HepG2 (cell line): ENCODE data around the gene SYMPK. TPM values are rescaled to one million over a fixed set of nuclear protein-coding genes. Genes with fewer than 3 reads are reported as not detected.

Source experiments
- ARID3A ChIP-seq: IDR thresholded peaks from 2 replicates; pipeline ENCODE4 v1.6.1; 2012; ENCODE audit warnings: low read depth, low read length, improper control_type of control experiment
- CREBL2 ChIP-seq: sonication (generic); formaldehyde crosslinking; IDR thresholded peaks from 2 replicates; pipeline ENCODE4 v1.8.1; 2023; ENCODE audit warnings: missing genetic modification reagents, mild to moderate bottlenecking, borderline replicate concordance
- DNMT1 ChIP-seq: sonication (generic); formaldehyde crosslinking; IDR thresholded peaks from 2 replicates; pipeline ENCODE4 v1.5.1; 2020; ENCODE audit warnings: mild to moderate bottlenecking, missing genetic modification reagents
- E2F1 ChIP-seq: sonication (generic); formaldehyde crosslinking; IDR thresholded peaks from 2 replicates; pipeline ENCODE4 v1.5.0; 2020; ENCODE audit warnings: missing genetic modification reagents
- E2F5 ChIP-seq: sonication (generic); formaldehyde crosslinking; conservative IDR thresholded peaks from 2 replicates; pipeline ENCODE4 v1.4.0; 2020; ENCODE audit warnings: missing genetic modification reagents
- HINFP ChIP-seq: sonication (generic); formaldehyde crosslinking; IDR thresholded peaks from 2 replicates; pipeline ENCODE4 v1.4.0; 2020; ENCODE audit warnings: low read depth, mild to moderate bottlenecking, missing genetic modification reagents
- HOXD1 ChIP-seq: sonication (generic); formaldehyde crosslinking; IDR thresholded peaks from 2 replicates; pipeline ENCODE4 v1.5.0; 2020; ENCODE audit warnings: missing genetic modification reagents
- IRF9 ChIP-seq: sonication (generic); formaldehyde crosslinking; IDR thresholded peaks from 2 replicates; pipeline ENCODE4 v1.8.0; 2022; ENCODE audit warnings: missing genetic modification reagents, mild to moderate bottlenecking, borderline replicate concordance
- KAT2B ChIP-seq: fragments of 150-350 bp; IDR thresholded peaks from 2 replicates; pipeline ENCODE4 v1.6.1; 2014; ENCODE audit warnings: low read depth, low read length, borderline replicate concordance
- MXD4 ChIP-seq: IDR thresholded peaks from 2 replicates; pipeline ENCODE4 v1.6.1; 2016; ENCODE audit warnings: mild to moderate bottlenecking, missing biosample characterization, missing genetic modification reagents
- NCOR1 ChIP-seq: fragments of 200-600 bp; sonication (generic); IDR thresholded peaks from 2 replicates; pipeline ENCODE4 v1.7.0; 2017; ENCODE audit warnings: antibody characterized with exemption, low read length, borderline replicate concordance
- POLR2G ChIP-seq: fragments of 200-400 bp; formaldehyde crosslinking; IDR thresholded peaks from 2 replicates; pipeline ENCODE4 v1.6.1; 2018; ENCODE audit warnings: mild to moderate bottlenecking, low read depth, low read length, moderate library complexity
- STAT5B ChIP-seq: sonication (generic); formaldehyde crosslinking; IDR thresholded peaks from 2 replicates; pipeline ENCODE4 v1.4.0; 2020; ENCODE audit warnings: missing genetic modification reagents
- ZNF18 ChIP-seq: sonication (generic); formaldehyde crosslinking; IDR thresholded peaks from 2 replicates; pipeline ENCODE4 v1.8.0; 2022; ENCODE audit warnings: mild to moderate bottlenecking, missing genetic modification reagents; ENCODE audit not compliant: insufficient replicate concordance
- ZNF331 ChIP-seq: sonication (generic); formaldehyde crosslinking; IDR thresholded peaks from 2 replicates; pipeline ENCODE4 v1.4.0; 2020; ENCODE audit warnings: missing genetic modification reagents
- ZNF367 ChIP-seq: sonication (generic); formaldehyde crosslinking; IDR thresholded peaks from 2 replicates; pipeline ENCODE4 v1.4.0; 2020; ENCODE audit warnings: missing genetic modification reagents, borderline replicate concordance
- ZNF431 ChIP-seq: sonication (generic); formaldehyde crosslinking; IDR thresholded peaks from 2 replicates; pipeline ENCODE4 v1.9.0; 2022; ENCODE audit warnings: missing genetic modification reagents, low read depth, mild to moderate bottlenecking, borderline replicate concordance
- ZNF576 ChIP-seq: sonication (generic); formaldehyde crosslinking; IDR thresholded peaks from 2 replicates; pipeline ENCODE4 v1.4.0; 2020; ENCODE audit warnings: mild to moderate bottlenecking, missing genetic modification reagents
- polyA plus RNA-seq, 8 experiments: library from polyadenylated mRNA; depleted of rRNA in 3 of 8; stranded (reverse) in 7 of 8; unstranded in 1 of 8; fragments of >200 nt; fragmentation: Illumina TruSeq in 4 of 8; extraction: Trizol in 4 of 8; gene quantifications; 2 replicates each; pipeline versions ENCODE4 v1.2.1 to v1.2.3, GENCODE V29; 2011 to 2016; ENCODE audit warnings: low read depth in 4 of 8, missing spikeins in 1 of 8, mixed read lengths in 1 of 8; ENCODE audit not compliant: insufficient read depth in 1 of 8
- total RNA-seq, 5 experiments: library from RNA; depleted of rRNA; stranded (reverse); fragments of >200 nt; fragmentation: Illumina TruSeq; extraction: Trizol; gene quantifications; 2 replicates each; pipeline ENCODE4 v1.2.3, GENCODE V29; 2016; ENCODE audit warnings: low read depth in 1 of 5

The SYMPK gene
- total and polyA plus RNA-seq, 2 of the 13 experiments (the other 11 are each of a cell fraction or from before 2014, with no cell fraction given), result 21.9 to 55.7 TPM

GRCh38 chr19:45882652-45883585 lies 20.0 kb upstream of the SYMPK start (continued):
- peak; percentile 22; the same call in 1 of the 2 replicates for TF ChIP-seq E2F1
- TF ChIP-seq POLR2G, result peak; percentile 94
- no peak; the same call in 1 of the 2 replicates for TF ChIP-seq DNMT1 (CRISPR knock-in tag)
- TF ChIP-seq ZNF18, result no peak
- TF ChIP-seq KAT2B, result no peak
- TF ChIP-seq ARID3A, result 0 out of 2 replicates have a peak, but pooled peaks have one; percentile 21
- no peak; the same call in 1 of the 2 replicates for TF ChIP-seq IRF9 (CRISPR knock-in tag)
- no peak for TF ChIP-seq CREBL2 (CRISPR knock-in tag)
- TF ChIP-seq NCOR1, result peak; percentile 72
- TF ChIP-seq E2F5 (CRISPR knock-in tag), result 0 out of 2 replicates have a peak, but pooled peaks have one; percentile 20
- peak; percentile 92 for TF ChIP-seq ZNF331
- no peak for TF ChIP-seq MXD4 (CRISPR knock-in tag)
- peak; percentile 79 for TF ChIP-seq ZNF431 (CRISPR knock-in tag)
- TF ChIP-seq ZNF576, result peak; percentile 76
- peak; percentile 57; the same call in 1 of the 2 replicates for TF ChIP-seq HOXD1 (CRISPR knock-in tag)
- no peak for TF ChIP-seq HINFP
- 0 out of 2 replicates have a peak, but pooled peaks have one; percentile 75 for TF ChIP-seq STAT5B
- no peak for TF ChIP-seq ZNF367 (CRISPR knock-in tag)
